ENCODE data around the gene ARL15.

- no peak for TF ChIP-seq POLR2AphosphoS5 (IDR thresholded peaks at IDR 0.05; ENCODE audit: borderline replicate concordance, low read depth, low read length)
- TF ChIP-seq EZH2 (IDR thresholded peaks at IDR 0.05): no peak
These were observed 854 bp upstream of the ARL15 start for GRCh38 chr5:54311176-54311677.
